Duodenal mucosa (tissue), 2 donors: ENCODE measurements around the gene NOTCH4.

Source experiments
- H3K27ac ChIP-seq: one replicate; pipeline ENCODE4 v1.7.0; 2013; ENCODE audit warnings: low read depth, low read length
- H3K27me3 ChIP-seq, 2 donors: one replicate each; pipeline ENCODE4 v1.7.0; 2013; ENCODE audit warnings: low read length in 2 of 2, control low read depth in 1 of 2; ENCODE audit not compliant: insufficient read depth in 2 of 2, control insufficient read depth in 1 of 2
- H3K36me3 ChIP-seq, 2 donors: one replicate each; pipeline ENCODE4 v1.7.0; 2013; ENCODE audit warnings: low read length in 2 of 2, control low read depth in 1 of 2; ENCODE audit not compliant: insufficient read depth in 2 of 2, control insufficient read depth in 1 of 2
- H3K4me1 ChIP-seq, 2 donors: one replicate each; pipeline ENCODE4 v1.7.0; 2013; ENCODE audit warnings: low read length in 2 of 2, control low read depth in 1 of 2; ENCODE audit not compliant: insufficient read depth in 2 of 2, control insufficient read depth in 1 of 2
- H3K4me3 ChIP-seq, 2 donors: one replicate each; pipeline ENCODE4 v1.7.0; 2013; ENCODE audit warnings: low read length in 2 of 2, low read depth in 1 of 2
- H3K9ac ChIP-seq, 2 donors: one replicate each; pipeline ENCODE4 v1.7.0; 2013; ENCODE audit warnings: low read length in 2 of 2, low read depth in 1 of 2
- H3K9me3 ChIP-seq, 2 donors: one replicate each; pipeline ENCODE4 v1.7.0; 2013; ENCODE audit warnings: low read length in 2 of 2, control low read depth in 1 of 2; ENCODE audit not compliant: control insufficient read depth in 1 of 2

The NOTCH4 gene

DNA sequence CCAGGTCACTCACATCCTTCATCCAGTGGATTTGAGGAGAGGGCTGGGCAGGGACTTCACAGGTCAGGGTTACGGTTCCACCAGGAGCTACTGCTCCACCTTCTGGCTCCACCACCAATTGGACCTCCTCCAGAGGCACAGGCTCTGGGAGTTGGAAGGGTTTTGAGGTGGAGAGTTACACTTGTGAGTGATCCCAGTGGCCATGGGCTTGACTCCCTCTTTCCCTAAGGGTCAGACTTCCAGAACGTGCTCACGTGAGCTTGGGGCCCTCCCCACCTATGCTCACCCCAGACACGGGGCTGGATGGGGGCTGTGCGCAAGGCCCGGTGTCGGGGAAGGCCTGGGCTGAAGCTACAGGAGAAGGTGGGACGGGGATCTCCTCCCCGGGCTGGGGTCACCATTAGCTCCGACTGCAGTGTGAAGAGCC, 41.3 kb downstream of the NOTCH4 start:
- H3K4me3 ChIP-seq = no peak overlapping the region
- H3K4me1 ChIP-seq = peaks cover 27 to 35% of the 10 kb centered on the region in 2 donors
- H3K9ac ChIP-seq = no peak overlapping the region
- peaks cover 18 to 43% of the 10 kb centered on the region in 2 donors for H3K36me3 ChIP-seq
- no peaks in the 10 kb centered on the region for H3K9me3 ChIP-seq
- H3K27ac ChIP-seq = no peak overlapping the region
- H3K27me3 ChIP-seq = no peaks in the 10 kb centered on the region

- Histone ChIP-seq H3K36me3 (peaks cover 18 to 37% of the 10 kb centered on the region in 2 donors), H3K27me3 (no peaks in the 10 kb centered on the region)
Observed at GRCh38 chr6:32181915-32182529, 41.8 kb downstream of the NOTCH4 start.

DNA sequence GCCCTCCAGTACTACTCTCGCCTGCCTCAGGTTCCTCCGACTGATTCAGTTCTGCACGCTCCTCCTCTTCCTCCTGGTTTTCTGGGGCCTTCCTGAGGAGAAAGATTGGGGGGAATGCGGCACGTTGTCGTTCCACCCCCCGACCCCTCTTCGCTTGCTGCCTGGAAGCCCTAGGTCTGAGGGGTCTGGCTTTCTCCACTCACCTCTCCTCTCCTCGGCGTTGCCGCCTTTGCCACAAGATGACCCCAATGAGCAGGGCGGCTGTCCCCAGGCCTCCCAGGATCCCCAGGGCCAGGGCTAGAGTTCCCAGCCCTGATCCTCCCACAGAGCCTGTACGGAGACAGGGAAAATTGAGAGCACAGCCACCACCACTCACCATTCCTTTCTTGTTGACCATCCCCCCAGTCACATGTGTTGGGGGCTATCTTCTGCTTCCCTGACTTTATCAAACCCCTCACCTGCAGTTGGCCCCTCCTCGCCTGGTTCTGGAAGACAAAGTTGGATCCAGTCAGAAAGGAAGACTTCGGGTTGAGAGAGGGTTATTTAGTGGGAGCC, 42.6 kb downstream of the NOTCH4 start:
- H3K36me3 ChIP-seq = peaks cover 11 to 29% of the 10 kb centered on the region in 2 donors
- H3K27ac ChIP-seq = no peak overlapping the region
- H3K4me1 ChIP-seq = peaks cover 29 to 36% of the 10 kb centered on the region in 2 donors
- no peak overlapping the region for H3K9ac ChIP-seq
- no peaks in the 10 kb centered on the region for H3K9me3 ChIP-seq
- no peaks in the 10 kb centered on the region for H3K27me3 ChIP-seq
- H3K4me3 ChIP-seq = no peak overlapping the region

More at GRCh38 chr6:32181915-32182529, 41.8 kb downstream of the NOTCH4 start:
- Histone ChIP-seq H3K4me3 (no peak overlapping the region), H3K9me3 (no peaks in the 10 kb centered on the region), H3K27ac (no peak overlapping the region), H3K9ac (no peak overlapping the region), H3K4me1 (peaks cover 24 to 33% of the 10 kb centered on the region in 2 donors)

DNA sequence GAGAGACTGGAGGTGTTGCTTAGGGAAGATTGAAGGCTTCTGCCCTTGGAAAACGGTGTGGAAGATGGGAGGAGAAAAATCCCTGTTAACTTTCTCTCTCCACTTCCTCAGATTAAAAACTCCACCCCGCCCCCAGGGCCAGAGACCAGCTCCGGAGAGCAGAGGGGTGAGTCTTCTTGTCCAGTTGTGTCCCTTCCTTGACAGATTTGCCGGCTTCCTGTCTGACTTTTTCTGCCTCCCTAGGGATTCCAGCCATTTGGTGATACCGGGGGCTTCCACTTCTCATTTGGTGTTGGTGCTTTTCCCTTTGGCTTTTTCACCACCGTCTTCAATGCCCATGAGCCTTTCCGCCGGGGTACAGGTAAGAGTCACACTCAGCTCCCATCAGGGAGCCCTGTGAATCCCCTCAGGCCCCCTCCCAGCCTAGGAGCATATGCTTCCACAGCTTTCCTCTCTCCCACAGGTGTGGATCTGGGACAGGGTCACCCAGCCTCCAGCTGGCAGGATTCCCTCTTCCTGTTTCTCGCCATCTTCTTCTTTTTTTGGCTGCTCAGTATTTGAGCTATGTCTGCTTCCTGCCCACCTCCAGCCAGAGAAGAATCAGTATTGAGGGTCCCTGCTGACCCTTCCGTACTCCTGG, 44.0 kb downstream of the NOTCH4 start:
- Histone ChIP-seq H3K36me3 (peaks cover 11 to 29% of the 10 kb centered on the region in 2 donors), H3K4me1 (peaks cover 35 to 45% of the 10 kb centered on the region in 2 donors)

DNA sequence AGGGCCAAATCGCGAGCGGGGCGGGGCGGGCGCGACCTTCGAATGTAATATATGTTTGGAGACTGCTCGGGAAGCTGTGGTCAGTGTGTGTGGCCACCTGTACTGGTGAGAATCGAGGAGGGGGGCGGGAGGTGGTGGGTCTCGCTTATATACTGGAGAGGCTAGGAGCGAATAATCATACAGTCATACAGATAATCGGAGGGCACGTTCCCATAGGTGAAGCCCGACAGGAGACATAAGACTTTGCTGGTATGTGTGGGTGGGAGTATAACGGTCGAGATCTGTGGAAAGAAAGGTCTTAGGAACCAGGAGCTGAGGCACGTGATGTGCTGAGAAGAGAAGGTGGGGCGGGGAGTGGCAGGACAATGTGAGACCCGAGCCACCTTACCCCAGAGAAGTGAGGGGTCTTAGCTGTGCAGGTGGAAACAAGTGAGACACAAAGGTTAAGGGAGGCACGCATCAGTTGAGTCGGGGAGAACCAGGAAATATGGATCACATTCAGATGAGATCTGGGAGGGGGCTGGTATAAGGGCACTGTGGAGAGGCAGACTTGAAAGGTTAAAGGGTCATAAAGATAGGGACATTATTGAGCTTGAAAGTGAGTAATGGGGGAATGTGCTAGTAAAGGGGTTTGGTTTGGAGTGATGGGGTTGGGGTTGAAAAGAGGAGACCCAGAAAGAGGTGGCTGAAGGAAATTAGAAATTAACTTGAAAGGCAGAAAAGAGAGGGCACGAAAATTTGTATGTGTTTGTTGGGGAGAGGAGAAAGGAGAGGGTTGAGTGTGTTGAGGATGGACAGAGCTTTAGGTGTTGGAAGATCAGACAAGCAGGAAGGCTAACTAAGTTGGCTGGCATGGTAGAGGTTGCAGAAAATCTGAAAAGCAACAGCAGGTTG, 45.1 kb downstream of the NOTCH4 start:
- H3K9me3 ChIP-seq = no peaks in the 10 kb centered on the region
- no peaks in the 10 kb centered on the region for H3K27me3 ChIP-seq
- H3K9ac ChIP-seq = peak overlapping the region; percentile 81 to 95
- peaks cover 8 to 29% of the 10 kb centered on the region in 2 donors for H3K36me3 ChIP-seq
- H3K4me1 ChIP-seq = peaks cover 43 to 53% of the 10 kb centered on the region in 2 donors
- H3K27ac ChIP-seq = peak overlapping the region; percentile 94
- H3K4me3 ChIP-seq = peak overlapping the region; percentile 85 to 98

More for the DNA sequence above, 44.0 kb downstream of the NOTCH4 start:
- Histone ChIP-seq H3K27ac (no peak overlapping the region), H3K9me3 (no peaks in the 10 kb centered on the region), H3K9ac (peak overlapping the region; percentile 81 to 95), H3K4me3 (peak overlapping the region; percentile 85 to 98), H3K27me3 (no peaks in the 10 kb centered on the region)

GRCh38 chr6:32177788-32178546, 45.9 kb downstream of the NOTCH4 start, which contains the start of gene RNF5:
RNF5 (plus strand) TSS chr6:32178405; CDS start chr6:32178512, 107 bp downstream.
- Histone ChIP-seq H3K27me3 (no peaks in the 10 kb centered on the region), H3K4me3 (peak within 1 kb of the TSS; percentile 85 to 98), H3K4me1 (peaks cover 47 to 57% of the 10 kb centered on the region in 2 donors), H3K36me3 (peaks cover 8 to 21% of the 10 kb centered on the region in 2 donors), H3K27ac (peak within 1 kb of the TSS; percentile 94), H3K9ac (peak within 1 kb of the TSS; percentile 84 to 95), H3K9me3 (no peaks in the 10 kb centered on the region)

- Histone ChIP-seq H3K9ac (peak overlapping the region; percentile 80 to 84), H3K27me3 (no peaks in the 10 kb centered on the region), H3K36me3 (peaks cover 8 to 14% of the 10 kb centered on the region in 2 donors), H3K9me3 (no peaks in the 10 kb centered on the region), H3K27ac (peak overlapping the region; percentile 94), H3K4me3 (peak overlapping the region; percentile 78 to 85), H3K4me1 (peaks cover 51 to 59% of the 10 kb centered on the region in 2 donors)
Observed at GRCh38 chr6:32177183-32177787, 46.6 kb downstream of the NOTCH4 start.

GRCh38 chr6:32176476-32177182, 47.2 kb downstream of the NOTCH4 start:
- no peaks in the 10 kb centered on the region for H3K9me3 ChIP-seq
- H3K9ac ChIP-seq = peak overlapping the region; percentile 80 to 84
- H3K27ac ChIP-seq = peak overlapping the region; percentile 94
- peak overlapping the region; percentile 78 to 85 for H3K4me3 ChIP-seq
- peaks cover 51 to 55% of the 10 kb centered on the region in 2 donors for H3K4me1 ChIP-seq
- no peaks in the 10 kb centered on the region for H3K27me3 ChIP-seq
- H3K36me3 ChIP-seq = peaks cover 8 to 13% of the 10 kb centered on the region in 2 donors
